Activated CD8-positive, alpha-beta memory T cell treated with anti-CD3 and anti-CD28 coated beads, Interleukin-2, amount 50 U/mL, for 4 hours (primary cell): ENCODE results near the gene CHKB.
"Not testable (repeated sequence)": the region's sequence is repeated elsewhere in the genome, so short reads cannot be mapped to it uniquely, and the experiment has no call there.

Experiments used
- DNase-seq: peaks from one replicate; pipeline ENCODE4 v3.0.0-alpha.2; 2020

Gene CHKB, protein sequence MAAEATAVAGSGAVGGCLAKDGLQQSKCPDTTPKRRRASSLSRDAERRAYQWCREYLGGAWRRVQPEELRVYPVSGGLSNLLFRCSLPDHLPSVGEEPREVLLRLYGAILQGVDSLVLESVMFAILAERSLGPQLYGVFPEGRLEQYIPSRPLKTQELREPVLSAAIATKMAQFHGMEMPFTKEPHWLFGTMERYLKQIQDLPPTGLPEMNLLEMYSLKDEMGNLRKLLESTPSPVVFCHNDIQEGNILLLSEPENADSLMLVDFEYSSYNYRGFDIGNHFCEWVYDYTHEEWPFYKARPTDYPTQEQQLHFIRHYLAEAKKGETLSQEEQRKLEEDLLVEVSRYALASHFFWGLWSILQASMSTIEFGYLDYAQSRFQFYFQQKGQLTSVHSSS

DNA sequence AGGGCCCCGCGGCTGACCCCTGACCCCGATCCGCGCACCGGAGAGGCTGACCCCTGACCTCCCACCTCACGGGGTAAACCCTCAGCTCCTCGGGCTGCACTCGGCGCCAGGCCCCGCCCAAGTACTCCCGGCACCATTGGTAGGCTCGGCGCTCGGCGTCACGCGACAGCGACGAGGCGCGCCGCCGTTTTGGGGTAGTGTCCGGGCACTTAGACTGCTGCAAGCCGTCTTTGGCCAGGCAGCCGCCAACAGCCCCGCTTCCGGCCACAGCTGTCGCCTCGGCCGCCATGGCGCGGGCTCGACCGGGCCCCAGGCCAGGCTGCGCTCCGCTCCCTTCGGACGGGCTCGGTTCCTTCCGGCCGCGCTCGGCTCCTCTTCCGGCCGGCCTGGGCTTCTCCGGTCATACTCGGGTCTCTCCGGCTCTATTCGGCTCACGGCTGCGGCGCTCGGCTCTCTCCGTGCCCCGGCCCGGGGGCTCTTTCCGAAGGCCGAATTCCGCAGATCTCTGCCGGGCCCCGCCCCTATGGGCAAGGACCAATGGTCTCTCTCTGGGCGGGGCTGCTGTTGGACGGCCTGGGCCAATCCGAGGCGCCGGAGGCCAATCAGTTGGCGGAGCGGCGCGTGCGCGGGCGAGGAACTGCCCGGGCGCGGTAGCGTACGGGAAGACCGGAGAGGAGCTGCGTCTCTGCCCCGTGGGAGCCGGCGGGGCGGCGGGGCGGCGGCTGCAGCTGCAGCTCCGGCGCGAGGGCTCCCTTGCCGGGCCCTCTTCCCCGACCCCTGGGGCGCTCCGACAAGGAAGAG, at the start of gene CHKB:
Gene CHKB (minus strand): TSS at position 357 of the 801 bp plus-strand sequence. CDS start 68 bp downstream, at position 289.
- peak; percentile 98 for DNase-seq

DNA sequence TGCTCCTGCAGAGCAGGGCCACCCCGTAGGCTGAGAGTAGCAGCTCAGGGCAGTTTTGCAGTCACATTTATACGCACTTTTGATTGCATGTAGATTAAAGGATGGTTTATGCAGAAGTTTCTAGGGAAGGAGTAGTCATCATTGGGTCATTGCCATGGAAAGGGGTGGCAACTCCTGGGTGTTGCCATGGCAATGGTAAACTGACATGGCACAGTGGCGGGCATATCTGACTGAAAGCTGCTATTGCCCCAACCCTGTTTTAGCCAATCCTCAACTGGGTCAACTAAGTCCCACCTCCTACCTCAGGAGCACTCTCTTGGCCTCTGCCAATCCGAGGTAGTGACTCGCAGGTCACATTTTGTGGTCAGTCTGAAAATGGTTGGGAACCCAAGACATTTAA, 47.7 kb upstream of the CHKB start:
- no peak for DNase-seq

DNA sequence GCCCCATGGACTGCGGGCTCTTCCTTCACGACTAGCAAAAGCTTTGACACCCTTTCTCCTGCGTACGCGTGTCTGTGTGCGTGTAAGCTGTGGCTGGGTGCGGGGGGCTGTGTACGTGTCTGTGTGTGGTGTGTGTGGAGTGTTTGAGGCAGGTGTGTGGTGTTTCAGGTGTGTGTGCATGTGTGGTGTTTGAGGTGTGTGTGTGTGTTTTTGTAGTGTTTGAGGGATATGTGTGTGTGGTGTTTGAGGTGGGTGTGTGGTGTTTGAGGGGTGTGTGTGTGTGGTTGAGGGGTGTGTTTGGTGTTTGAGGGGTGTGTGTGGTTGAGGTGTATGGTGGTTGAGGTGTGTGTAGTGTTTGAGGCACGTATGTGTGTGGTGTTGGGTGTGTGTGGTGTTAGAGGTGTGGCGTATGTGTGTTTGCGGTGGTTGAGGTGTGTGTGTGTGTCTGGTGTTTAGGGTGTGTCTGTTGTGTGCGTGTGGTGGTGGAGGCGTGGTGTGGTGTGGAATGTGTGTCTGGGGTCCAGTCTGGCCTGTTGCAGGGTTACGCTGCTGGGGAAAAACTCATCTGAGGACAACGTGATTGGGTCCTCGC, 46.0 kb upstream of the CHKB start:
- DNase-seq = no peak

DNA sequence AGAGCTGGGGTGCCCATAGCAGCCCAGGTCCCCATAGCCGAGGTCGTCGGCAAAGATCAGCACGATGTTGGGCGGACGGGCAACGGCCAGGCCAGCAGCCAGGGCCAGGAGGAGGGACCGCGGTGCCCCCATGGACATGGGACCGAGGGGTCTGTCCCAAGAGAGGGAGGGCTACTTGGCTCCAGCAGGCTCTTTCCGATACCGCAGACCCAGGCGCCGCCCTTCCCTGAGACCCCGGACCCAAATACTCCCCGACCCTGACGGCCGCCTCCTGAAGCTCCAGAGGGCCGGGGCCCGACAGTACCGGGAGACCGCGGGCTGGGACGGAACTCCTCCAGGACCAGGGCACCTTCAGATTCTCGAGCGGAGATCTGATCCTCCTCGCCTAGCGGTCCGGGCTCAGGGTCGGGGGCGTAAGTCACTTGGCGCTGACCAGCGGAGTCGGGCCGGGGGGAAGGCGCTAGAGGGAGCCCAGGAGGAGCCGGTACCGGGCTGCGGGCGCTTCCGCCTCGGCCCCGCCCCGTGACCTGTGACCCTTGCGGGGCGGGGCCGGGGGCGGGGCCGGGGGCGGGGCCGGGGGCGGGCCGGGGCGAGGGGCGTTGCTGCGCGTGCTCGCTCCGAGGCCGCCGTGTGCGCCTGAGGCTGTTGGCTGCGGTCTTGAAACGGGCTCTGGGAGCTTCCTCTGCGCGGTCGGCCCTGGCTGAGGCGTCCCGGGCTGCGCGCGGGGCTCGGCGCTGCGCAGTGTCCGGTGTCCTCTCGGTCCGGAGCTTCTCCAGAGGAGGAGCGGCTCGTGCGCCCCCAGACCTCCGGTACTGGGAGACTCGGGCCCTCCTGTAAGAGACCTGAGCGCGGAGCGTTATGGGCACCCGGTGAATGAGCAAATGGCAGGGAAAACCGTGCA, 45.2 kb upstream of the CHKB start, which contains the start of gene ARSA:
Gene ARSA (minus strand): TSS at position 511 of the 901 bp plus-strand sequence. CDS start 373 bp downstream, at position 138.
- DNase-seq = peak; percentile 69

DNA sequence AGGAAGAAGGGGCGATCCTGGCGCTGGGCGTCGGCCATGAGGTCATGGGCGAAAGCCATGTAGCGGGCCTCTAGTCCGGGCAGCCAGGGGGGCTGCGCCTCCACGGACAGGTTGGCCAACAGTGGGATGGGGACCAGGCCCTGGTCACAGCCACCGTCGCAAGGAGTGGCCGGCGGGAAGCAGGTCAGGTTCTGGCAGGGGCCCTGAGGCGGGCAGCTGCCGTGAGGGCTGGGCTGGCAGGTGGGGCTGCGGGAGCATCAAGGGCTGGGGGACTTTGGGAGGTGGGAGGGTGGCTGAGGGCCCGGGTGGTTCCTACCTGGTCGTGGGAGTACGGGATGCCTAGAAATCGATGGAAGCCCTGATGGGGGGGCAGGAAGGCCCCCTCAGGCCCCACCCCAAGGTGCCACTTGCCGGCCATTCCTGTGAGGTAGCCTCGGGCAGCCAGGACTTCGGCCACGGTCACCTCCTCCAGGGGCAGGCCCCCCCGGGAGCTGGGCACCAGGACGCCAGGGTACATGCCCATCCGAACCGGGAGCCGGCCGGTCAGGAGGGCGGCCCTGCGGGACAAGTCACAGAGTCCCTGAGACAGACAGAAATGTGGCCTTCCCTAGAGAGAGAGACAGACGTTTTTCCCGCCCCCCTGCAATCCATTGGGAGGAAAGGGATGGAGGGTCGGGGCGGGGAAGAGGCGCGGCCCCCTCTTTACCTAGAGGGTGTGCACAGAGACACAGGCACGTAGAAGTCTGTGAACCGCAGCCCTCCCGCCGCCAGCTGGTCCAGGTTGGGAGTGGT, 44.4 kb upstream of the CHKB start:
- DNase-seq = no peak

DNA sequence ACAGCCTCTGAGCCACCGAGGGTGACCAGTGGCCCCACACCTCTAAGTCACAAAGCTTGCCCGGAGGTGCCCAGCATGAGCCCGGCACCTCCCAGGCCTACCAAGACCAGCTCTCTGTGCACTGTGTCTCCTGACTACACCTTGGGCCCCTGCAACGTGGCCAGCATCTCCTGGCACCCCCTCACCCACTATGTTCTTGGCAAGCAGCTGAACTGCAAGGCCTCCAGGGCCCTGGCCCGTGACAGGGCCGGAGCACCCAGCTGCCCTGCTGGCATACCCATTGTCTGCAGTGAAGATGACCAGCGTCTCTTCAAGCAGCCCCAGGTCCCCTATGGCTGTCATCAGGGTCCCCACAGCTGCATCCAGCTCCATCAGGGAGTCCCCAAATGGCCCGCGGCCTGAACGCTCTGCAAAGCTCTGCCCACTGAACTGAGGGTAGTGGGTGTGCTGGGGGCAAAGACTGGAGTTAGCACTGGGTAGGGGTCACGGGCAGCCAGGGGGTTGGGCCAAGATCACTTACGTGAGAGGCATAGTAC, 43.7 kb upstream of the CHKB start:
- DNase-seq = no peak

DNA sequence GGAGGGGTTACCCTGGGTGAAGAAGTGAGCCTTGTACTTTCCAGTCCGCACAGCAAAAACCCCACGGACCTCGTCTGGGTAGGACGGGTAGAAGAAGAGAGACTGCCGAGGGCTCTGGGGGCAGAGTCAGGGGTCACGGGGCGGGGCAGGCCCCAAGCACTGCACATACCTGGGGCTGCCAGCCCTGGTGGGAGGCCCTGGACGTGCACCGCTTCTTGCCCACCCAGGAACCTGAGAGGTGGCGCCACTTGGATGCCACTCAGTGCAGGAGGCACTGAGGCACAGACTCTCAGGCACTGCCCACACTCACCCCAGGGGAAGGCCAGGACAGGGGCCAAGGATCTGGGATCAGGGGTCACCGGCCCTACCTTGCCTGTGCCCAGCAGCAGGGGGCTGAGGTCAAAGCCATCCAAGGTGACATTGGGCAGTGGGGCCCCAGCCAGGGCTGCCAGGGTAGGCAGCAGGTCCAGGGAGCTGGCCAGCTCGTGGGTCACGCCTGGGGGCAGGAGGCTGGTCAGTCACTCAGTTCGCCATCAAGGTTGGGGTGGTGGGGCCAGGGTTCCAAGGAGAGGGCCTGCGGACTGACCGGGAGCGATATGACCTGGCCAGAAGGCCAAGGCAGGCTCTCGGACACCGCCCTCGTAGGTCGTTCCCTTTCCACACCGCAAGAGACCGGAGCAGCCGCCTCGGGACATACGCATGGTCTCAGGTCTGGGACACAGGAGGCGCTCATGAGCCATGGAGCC, 43.1 kb upstream of the CHKB start:
- no peak for DNase-seq

DNA sequence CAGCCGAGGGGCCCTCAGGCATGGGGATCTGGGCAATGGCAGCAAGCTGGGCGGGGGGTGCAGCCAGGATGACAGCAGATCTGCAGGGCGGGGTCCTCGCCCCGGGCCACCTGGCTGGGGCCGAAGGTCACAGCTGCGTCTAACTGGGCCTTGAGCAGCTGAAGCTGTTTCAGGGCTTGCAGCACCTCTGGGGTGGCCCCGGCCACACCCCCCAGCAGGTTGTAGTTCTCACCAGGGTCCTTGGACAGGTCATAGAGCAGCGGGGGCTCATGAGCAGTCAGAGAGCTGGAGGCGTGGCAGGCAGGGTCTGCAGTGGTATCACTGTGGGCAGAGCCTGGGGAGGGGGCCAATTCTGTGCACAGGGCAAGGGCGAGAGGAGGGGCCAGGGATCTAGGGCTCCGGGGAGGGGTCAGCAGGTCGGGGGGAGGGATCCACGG, 42.5 kb upstream of the CHKB start:
- no peak for DNase-seq

GRCh38 chr22:50624347-50625130, 41.9 kb upstream of the CHKB start:
- DNase-seq = no peak

GRCh38 chr22:50622723-50623327, 40.2 kb upstream of the CHKB start:
- DNase-seq = no peak

GRCh38 chr22:50621948-50622722, 39.5 kb upstream of the CHKB start:
- no peak for DNase-seq

GRCh38 chr22:50621356-50621880, 38.8 kb upstream of the CHKB start:
- DNase-seq = no peak

DNA sequence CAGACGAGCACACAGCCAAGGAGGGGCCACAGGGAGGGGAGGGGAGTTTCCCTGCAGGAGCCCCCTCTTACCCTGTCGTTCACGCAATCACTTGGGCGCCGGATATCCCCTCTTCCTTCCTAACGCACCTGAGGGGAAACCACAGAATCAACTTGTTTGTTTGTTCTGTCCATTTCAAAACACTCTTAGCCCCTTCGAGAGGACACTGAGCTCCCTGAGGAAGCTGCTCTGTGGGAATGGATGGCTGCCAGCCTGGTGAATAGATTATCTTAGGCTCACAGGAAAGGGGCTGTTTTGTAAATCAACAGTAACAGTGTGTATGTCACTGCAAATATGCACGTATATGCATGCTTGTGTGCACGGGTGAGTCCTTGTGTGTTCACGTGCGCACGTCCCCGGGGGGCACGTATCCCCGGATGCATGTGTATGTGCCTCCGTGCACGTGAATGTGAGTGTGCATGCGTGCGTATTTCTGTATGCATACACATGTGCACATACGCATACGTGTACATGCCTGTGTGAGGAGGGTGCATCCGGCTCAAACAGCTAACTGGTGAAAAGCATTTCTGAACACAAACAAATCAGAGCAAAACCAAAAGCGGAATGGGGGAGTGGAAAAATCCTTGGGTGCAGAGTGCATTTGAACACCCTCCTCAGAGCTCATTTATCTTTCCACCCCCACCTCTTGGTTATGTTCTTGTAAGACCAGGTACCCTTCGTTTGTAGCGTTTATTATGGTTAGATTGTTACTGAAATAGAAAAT, 38.1 kb upstream of the CHKB start:
- DNase-seq = peak; percentile 86

GRCh38 chr22:50614296-50614695, 31.6 kb upstream of the CHKB start:
- not testable (repeated sequence) for DNase-seq

DNA sequence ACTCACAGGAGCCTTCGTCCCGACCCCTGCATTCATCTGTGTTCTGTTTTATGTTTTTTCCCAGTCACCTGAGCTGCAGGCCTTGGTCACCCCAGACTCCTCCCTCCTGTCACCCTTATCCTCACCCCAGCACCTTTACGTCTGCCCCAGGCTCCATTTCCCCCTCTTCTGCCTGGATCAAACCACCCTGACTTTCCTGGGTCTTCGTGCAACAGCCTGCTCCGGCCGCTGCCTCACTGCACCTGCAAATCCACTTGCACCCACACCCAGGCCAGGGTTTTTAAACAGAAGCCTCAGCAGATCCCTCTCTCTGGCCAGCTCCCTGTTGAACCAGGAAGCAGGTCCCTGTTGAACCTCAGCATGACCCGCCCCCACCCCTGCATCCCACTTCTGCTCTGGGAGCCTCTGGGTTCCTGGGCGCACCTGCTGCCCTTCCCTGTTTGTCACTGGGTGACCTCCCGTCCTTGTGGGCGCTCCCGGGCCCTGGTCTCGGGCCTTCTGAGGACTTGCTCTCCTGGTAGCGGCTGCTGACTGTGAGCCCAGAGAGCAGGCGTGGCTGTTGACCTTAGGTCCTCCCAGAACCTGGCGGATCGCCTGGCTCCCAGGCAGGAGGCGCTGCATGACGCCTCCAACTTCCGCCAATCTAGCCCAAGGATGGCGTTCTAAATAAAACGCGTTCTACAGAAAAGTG, 30.8 kb upstream of the CHKB start:
- no peak for DNase-seq

DNA sequence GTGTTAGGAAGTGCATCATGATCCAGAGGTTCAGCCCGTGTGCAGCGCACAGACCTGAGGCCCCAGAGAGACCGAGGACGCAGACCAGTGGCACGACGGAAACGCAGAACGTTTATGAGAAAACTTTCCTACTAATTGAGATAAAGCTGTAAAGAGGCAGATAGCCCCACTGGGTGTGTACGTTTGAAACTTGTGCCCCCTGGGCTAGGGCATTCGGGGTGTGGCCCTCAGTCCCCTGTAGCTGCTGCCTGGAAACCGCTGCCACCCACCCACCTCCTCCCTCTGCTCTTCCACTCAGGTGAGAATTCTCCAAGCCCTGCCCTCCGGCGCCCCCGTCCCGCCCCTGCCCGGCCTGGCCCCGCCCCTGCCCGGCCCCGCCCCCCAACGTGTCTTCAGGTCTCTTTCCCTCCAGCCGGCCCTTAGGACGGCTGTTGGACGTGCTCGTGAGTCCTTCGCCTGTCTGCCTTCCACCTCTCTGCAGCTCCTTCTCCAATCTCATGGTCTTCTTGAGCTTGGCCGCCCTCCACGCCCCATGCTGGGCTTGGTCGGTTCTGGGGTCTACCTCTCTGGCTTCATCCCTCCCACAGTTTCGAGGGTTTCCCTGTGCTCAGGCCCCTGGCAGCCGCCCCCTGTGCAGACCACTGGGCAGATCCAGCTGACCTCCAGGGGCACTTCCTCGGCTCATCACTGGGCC, 30.0 kb upstream of the CHKB start:
- no peak for DNase-seq
